KBM-7 (cell line): ENCODE results near the gene OR6X1.
"Not testable (repeated sequence)": the region's sequence is repeated elsewhere in the genome, so short reads cannot be mapped to it uniquely, and the experiment has no call there.

ENCODE experiments used
- DNase-seq: peaks from one replicate; pipeline ENCODE4 v3.0.0-alpha.2; 2015
- in situ Hi-C: fragments of 300-500 bp; cut with MboI; formaldehyde crosslinking; loops from 2 replicates; pipeline ENCODE4 v1.14.3; 2020; ENCODE audit warnings: low sequenced_read_pairs, low pct_unique_long_range_greater_than_20kb, mixed read lengths

The OR6X1 gene

DNA sequence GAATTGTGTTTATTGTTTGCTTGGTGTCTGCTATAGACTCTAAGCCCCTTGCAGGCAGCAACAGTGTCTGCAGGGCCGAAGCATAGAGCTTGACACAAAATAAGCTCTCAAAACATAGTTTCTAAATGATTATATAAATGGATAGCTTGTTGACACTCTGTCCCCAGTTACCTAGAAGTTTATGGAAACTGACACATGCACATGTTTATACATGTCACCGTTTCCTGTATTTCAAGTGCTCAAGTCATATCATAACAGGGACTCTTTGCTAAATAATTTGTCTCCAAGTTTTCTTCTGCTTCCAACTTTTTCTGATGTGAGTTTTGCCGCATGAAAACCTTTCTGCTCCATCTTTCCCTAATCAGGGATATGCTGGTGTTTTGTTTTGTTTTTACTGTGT, 3.7 kb upstream of the OR6X1 start:
- DNase-seq = no peak
- in situ Hi-C loops = no loop called here

DNA sequence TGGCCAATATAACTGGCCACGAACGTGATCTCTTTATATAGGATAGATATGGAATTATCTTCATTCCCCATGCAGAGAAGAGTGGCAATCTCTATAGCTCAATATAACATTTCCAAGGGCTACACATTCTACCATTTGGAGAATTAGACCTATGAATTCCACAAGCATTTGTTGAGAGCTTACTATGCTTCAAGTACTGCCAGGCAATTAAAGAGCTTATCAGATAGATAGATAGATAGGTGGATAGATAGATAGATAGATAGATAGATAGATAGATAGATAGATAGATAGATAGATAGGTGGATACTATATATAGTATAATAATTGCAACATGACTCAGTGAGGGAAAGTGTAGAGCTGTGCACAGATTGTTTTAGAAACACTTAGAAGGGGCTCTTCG, 1.5 kb upstream of the OR6X1 start:
- no peak for DNase-seq
- in situ Hi-C loops = no loop called here

DNA sequence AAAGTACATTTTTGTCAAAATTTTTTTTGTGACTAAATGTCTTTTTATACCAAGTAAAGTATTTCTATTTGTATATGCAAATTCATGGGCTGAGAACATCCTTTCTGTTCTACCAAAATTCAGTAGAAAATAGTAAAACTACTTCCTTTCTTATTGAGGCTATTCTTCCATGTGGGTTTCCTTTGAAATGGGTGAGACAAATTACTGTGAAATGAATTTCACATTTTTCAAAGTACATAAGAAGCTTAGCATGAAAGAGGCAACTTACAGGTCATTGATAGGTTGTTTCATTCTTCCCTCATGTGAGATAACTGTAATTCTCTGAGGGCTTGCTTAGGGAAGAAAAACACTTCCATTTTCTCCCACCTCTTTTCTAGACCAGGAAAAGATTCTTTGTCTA, 1.0 kb upstream of the OR6X1 start:
- in situ Hi-C loops = no loop called here

DNA sequence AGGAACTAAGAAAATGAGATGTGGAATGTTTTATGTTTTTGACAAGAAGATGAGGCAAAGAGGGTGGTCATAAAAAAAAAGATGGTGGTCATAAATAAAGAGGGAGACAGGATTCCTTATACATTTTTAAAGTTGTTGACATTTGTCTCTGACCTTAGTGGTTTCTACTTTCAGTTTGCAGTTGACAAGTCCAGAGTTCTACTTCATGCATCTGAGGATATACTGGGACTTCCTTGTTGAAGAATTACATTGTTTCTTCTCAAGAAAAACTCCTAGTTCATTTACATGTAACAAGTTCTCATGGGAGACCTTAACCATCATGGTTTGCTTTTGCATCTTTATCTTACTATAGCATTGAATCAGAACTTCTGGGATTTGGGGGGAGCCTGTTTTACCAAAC, 1.2 kb downstream of the OR6X1 start:
- DNase-seq = no peak
- in situ Hi-C loops = no loop called here

More for the DNA sequence above, 1.0 kb upstream of the OR6X1 start:
- no peak for DNase-seq

DNA sequence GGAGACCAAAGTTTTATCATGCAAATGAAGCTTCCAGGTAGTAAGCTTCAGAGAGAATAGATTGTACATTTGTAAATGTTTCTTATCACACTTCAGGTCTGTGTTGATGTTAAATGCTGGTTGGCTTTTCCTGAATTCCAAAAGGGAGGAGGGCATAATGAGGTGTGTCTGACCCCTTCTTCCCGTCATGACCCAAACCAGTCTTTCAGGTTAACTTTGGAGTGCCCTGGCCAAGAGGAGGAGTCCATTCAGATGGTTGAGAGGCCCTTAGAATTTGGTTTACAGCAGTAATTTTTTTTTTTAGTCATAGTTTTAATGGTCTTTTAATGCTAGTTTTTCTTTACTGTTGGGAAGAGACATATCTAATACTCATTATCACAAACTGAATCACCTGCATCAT, 2.5 kb downstream of the OR6X1 start:
- no peak for DNase-seq
- in situ Hi-C loops = no loop called here

DNA sequence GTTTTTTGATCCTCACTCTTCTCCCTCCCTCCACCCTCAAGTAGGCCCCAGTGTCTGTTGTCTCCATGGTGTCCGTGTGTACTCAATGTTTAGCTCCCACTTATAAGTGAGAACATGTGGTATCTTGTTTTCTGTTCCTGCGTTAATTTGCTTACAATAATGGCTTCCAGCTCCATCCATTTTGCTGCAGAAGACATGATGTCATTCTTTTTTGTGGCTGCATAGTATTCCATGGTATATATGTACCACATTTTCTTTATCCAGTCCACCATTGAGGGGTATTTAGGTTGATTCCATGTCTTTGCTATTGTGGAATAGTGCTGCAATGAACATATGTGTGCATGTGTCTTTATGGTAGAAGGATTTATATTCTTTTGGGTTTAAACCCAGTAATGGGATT, 6.0 kb downstream of the OR6X1 start:
- in situ Hi-C loops, DNase-seq: not testable (repeated sequence)

DNA sequence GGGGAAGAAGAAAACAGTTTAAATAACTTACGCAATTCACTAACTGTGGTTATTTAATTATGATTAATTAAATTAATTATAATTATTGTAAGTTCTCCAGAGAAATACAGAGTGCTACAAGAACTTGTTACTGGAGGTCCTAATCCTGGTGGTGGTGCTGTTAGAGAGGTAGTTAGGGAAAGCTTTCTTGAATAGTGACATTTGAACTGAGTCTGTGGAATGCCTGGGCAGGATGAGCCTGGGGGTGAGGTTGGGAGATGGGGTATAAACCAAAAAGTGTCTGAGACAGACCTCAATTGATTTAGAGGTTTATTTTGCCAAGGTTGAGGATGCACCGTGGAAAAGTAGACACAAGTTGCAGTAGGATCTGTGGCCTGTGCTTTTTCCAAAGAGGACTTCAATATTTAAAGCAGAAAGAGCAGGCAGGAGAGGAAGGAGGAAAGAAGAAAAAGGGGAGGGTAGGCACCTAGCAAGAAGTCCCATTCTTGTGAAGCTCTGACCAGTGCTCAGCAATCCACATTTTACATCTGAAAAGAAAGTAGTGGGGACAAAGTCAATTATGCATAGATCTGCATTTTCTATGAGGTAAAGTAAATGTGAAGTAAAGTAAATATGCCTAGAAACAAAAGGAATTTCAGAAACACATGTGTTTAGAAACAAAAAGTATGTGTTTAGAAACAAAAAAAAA, 8.4 kb downstream of the OR6X1 start:
- no peak for DNase-seq
- in situ Hi-C loops = no loop called here

DNA sequence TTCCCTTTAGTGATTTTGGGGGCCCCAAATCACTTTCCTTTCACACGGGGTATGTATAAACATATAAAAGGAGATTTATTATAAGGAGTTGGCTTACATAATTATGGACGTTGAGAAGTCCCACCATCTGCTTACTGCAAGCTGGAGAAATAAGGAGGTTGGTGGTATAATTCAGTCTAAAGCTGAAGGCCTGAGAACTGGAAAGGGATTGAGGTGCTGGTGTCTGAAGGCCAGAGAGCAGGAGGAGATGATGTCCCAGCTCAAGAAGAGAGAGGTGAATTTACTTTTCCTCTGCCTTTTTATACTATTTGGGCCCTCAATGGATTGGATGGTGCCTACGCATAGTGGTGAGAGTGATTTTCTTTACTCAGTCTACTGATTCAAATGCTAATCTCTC, 11.6 kb downstream of the OR6X1 start:
- in situ Hi-C loops = no loop called here
- no peak for DNase-seq

DNA sequence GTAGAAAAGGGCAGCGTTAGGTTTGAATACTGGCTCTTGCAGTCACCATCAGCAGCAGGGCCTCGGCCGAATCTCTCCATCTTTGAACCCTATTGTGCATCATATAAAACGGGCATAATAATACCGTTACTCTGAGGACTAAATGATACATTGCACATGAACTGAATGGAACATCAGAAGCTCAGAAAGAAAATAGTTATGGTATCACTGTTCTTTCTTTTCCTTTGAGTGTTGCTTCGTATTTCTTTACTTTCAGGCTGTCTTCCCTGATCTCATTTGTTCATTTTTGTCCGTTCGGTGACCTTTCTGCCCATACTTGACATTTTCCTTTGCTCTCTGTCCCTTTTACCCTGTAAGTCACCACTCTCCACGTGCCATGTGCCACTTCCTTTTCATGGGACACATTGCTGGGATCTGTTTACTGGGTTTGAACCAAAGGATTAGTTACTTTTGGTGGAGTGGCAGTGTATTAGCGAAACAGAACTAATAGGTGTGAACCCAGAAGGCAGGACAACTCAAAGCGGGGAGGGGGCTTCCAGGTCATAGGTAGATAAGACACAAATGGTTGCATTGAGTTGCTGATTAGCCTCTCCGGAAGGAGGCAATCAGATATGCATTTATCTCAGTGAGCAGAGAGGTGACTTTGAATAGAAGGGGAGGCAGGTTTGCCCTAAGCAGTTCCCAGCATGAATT, 12.1 kb downstream of the OR6X1 start:
- no peak for DNase-seq
- in situ Hi-C loops = no loop called here

DNA sequence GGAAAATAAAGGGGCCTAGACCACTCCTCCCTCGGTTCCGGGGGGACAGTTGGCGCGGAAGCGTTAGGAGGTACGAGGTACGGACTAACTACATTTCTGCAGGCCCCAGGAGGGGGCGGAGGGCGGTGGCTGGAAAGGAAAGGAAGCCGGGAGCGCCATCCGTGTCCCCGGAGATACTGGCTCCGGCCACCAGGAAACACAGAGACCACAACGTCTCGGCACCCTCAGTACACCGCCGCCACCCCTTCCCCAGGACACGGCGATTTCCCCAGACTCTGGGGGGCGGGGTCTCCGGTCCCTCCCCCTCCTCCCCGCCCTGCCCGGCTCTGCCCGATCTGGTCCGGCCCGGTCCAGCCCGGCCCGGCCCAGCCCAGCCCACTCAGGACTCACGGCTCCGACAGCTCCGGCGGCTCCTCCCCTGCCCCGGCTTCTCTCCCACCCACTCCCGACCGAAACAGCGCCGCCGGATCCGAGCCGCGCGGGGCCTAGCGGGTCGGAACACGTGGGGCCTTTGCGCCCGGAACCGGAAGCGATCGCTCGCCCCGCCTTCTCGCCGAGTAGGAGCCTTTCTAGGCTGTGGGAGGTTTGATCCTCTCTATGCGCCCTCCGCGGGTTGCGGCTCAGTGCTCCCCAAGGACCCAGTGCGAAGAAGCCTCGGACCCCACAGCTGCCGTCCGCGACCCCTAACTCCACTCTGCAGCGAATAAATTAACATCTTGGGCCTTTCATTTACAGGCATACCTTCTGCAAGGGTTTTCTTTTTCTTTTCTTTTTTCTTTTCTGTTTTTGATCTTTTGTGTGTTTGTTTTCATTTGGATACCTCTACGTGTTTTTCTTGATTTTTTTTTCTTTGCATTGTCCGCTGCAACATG, 12.9 kb downstream of the OR6X1 start, which contains the start of gene ZNF202:
Gene ZNF202 (minus strand): TSS at position 502 of the 872 bp plus-strand sequence. CDS start 10,772 bp downstream, outside the sequence.
- in situ Hi-C loops = no loop called here
- peak; percentile 88 for DNase-seq

DNA sequence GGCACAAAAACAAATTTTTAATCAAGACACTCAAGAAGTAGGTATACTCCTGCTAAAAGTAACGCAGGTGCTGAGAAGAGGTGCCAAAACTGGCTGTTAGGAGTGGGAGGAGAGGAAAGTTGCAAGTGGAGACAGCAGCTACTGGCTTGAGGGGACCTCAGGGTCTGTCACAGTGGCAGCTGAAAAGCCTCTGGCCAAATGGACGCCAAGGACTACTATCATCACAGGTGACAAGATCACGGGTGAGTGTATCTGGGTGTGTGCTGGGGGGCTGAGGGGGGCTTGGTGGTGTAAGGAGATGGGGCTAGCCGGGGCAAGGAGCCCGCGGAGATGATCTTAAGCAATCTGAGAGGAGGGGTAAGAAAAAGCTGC, 13.5 kb downstream of the OR6X1 start:
- in situ Hi-C loops = no loop called here
- DNase-seq = no peak

DNA sequence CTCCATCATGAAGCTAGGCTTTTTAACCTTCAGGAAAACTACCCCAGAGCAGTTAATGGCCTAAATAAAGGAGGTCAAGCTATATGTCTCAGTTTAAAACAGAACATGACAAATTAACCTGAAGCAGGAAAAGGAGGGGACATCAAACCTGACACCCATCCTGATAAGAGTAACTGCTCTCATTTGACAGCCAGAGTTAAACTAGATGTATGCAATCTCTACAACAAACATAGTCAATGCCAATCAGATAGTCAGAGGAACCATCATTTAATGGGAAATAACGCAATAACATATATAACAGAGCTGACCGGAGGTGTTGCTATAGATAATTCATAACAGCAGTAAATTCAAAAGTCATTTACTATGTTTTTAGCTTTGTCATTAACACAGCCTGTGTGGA, 15.9 kb downstream of the OR6X1 start:
- no peak for DNase-seq
- in situ Hi-C loops = no loop called here

DNA sequence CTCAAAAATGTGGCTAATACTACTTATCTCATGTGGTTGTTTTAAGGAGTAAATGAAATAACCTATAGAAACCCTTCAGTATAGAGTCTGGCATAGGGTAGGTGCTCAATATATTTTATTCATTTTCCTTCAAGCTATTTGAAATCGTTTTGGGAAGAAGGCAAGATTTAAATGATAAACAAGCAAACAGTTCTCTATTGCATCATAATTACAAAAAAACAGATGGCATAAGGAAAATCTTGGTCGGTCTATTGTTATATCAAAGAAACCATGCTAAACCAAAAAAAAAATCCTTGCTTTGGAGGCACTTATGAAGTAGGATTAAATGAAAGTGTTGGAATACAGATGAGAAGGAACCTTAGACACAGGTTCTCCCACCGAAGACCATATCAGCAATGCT, 17.5 kb downstream of the OR6X1 start:
- no peak for DNase-seq
- in situ Hi-C loops = no loop called here

DNA sequence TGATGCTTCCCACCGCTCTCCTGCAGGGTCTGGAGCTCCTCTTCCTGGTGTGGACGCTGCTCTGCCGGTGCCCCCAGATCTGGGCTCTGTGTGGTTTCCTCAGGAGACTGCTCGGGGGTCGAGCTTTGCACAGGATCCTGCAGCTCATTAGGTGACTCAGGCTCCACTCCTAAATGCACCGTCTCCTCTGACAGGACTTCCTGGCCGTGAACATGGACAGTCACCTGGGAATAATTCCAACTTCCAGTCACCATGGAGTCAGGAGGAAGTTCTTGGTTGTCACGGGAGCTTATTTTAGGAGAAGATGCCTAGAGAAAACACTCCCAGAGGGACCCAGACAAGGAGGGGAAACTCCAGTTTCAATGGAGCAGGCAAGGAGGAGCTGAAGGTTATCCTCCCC, 24.7 kb downstream of the OR6X1 start:
- in situ Hi-C loops = no loop called here
- DNase-seq = no peak

DNA sequence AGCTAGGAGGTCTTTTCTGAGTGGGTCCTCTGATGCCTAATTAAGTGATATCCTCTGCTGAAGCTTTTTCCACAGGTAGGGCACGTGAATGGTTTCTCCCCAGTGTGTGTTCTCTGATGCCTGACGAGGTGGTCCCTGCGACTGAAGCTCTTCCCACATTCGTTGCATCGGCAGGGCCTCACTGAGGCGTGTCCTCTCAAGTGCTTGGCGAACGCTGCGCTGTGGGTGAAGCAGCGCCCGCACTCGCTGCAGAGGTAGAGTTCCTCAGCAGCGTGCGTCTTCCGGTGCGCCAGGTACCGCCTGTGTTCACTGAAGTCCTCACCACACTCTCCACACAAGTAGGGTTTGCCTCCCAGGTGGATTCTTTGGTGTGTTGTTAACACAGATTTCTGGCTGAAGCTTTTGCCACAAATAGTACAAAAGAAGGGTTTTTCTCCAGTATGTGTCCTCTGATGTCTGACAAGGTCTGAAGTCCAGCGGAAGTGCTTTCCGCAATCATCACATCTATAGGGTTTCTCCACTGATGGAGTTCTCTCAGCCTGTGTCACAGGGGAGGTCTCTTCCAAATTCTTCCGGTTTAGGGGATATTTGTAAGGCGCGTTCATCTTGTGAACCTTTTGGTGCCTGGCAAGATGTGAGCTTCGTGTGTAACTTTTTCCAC, 28.2 kb downstream of the OR6X1 start:
- in situ Hi-C loops = no loop called here

DNA sequence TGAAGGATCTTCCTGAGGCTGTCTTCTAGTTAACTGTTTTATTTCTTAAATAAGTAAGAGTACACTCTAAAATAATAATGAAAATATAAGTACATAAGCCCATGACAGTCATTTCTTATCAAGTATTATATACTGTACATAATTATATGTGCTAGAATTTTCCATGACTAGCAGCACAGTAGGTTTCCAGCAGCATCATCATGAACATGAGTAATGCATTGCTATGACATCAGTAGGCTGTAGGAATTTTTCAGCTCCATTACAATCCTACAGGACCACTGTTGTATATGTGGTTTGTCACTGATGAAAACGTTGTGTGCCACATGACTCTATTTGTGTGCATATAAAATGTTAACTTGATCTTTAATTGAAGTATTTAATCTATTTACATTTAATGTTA, 34.9 kb downstream of the OR6X1 start:
- no peak for DNase-seq
- in situ Hi-C loops = no loop called here

More for the DNA sequence above, 28.2 kb downstream of the OR6X1 start:
- DNase-seq = no peak

DNA sequence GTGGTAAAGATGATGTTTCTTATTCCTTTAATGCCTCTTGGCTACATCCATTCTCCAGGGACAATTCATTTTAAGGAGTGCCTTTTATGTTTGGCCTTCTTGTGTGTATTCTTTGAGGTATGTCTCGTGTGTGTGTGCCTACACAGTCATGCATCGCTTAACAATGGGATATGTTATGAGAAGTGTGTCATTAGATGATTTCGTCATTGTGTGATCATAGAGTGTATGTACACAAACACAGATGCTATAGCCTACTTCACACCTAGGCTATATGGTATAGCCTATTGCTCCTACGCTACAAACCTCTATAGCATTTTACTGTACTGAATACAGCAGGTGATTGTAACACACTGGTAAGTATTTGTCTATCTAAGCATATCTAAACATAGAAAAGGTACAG, 35.8 kb downstream of the OR6X1 start:
- in situ Hi-C loops = no loop called here
- DNase-seq = no peak

DNA sequence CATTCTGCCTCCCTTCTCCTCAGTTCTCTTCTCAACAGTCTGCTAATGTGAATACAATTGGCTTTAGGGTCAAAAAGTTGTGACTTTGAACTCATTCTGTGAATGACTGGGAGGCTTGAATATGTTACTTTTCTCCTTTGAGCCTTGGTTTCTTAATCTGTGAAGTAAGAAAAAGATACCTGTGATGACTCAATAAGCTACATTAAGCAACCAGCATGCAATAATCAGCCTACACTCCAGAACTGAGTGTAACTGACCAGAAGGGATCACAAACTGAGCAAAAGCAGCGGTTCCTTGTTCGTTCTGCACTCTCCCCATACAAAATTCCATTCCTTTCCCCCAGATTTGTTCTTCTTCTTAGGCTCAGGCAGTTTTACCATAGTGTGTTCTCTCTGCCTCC, 36.3 kb downstream of the OR6X1 start:
- in situ Hi-C loops = no loop called here
- no peak for DNase-seq

DNA sequence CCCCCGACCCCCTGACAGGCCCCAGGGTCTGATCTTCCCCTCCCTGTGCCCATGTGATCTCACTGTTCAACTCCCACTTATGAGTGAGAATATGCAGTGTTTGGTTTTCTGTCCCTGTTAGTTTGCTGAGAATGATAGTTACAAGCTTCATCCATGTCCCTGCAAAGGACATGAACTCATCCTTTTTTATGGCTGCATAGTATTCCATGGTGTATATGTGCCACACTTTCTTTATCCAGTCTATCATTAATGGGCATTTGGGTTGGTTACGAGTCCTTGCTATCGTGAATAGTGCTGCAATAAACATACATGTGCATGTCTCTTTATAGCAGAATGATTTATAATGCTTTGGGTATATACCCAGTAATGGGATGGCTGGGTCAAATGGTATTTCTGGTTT, 41.7 kb downstream of the OR6X1 start:
- in situ Hi-C loops, DNase-seq: not testable (repeated sequence)
